ENCODE measurements around the gene SSH2. TPM values are rescaled to one million over a fixed set of nuclear protein-coding genes. Genes with fewer than 3 reads are reported as not detected.

Gene SSH2
- total RNA-seq, 1 experiment from 2014 or later: 14.6 TPM

DNA sequence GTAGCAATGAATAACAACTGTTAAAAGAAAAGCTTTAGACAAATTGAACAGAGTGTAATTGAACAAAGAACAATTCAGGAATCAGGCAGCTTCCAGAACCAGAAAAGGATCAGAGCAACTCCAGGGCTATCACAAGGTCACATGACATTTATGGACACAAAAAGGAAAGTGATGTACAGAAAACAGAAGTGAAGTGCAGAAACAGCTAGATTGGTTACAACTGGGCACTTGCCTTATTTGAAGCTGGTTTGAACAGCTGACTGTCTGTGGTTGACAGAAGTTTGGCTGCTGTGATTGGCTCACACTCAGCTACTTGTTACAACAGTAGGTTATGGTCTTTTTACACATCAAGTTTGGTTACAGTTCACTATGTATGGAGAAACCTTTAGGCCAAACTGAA, 26.2 kb upstream of the SSH2 start:
- H2AK5ac ChIP-seq (ENCODE audit: insufficient read length, low read length): no peak overlapping the region
- no peak overlapping the region for H2BK12ac ChIP-seq (ENCODE audit: insufficient read length, low read depth, low read length)
- no peaks in the 10 kb centered on the region for H4K20me1 ChIP-seq (ENCODE audit: control insufficient read depth, insufficient read depth, insufficient read length)
- H3K56ac ChIP-seq (ENCODE audit: insufficient read length, low read depth, low read length): no peak overlapping the region
- no peak overlapping the region for H3K4ac ChIP-seq (ENCODE audit: low read depth, low read length)
- H3K18ac ChIP-seq (ENCODE audit: insufficient read length, low read depth, low read length): no peak overlapping the region
- no peak overlapping the region for H4K5ac ChIP-seq (ENCODE audit: insufficient read length, low read depth, low read length)
- H3K9ac ChIP-seq (ENCODE audit: extremely low read depth, insufficient read length, low read length): no peak overlapping the region
- no peak overlapping the region for H3K27ac Mint-ChIP-seq
- no peak overlapping the region for H3K14ac ChIP-seq (ENCODE audit: insufficient read depth, low read length)
- no peaks in the 10 kb centered on the region for H3K23me2 ChIP-seq (ENCODE audit: insufficient read length, low read depth, low read length, poor library complexity, severe bottlenecking)
- H3K4me1 ChIP-seq (ENCODE audit: insufficient read depth, low read length): no peaks in the 10 kb centered on the region
- H3K23ac ChIP-seq (ENCODE audit: insufficient read length, low read depth, low read length): no peak overlapping the region
- H3K79me2 ChIP-seq (ENCODE audit: insufficient read depth, low read length): no peaks in the 10 kb centered on the region
- peaks cover 12 to 14% (median 12%) of the 10 kb centered on the region in 3 experiments for H3K36me3 Mint-ChIP-seq (ENCODE audit: insufficient read depth in 1 of 3, low read depth in 3 of 3)
- H2BK120ac ChIP-seq (ENCODE audit: low read depth, low read length, poor library complexity, severe bottlenecking): no peak overlapping the region
- H3K9me3 ChIP-seq (ENCODE audit: control insufficient read depth, low read depth, low read length): no peaks in the 10 kb centered on the region
- H3K4me3 Mint-ChIP-seq: no peak overlapping the region
- no peak overlapping the region for H3T11ph ChIP-seq (ENCODE audit: low read length)
- no peaks in the 10 kb centered on the region for H3K27me3 ChIP-seq (ENCODE audit: insufficient read depth, low read length)
- no peak overlapping the region for H4K91ac ChIP-seq (ENCODE audit: insufficient read length, low read depth, low read length)
- no peak overlapping the region for H4K8ac ChIP-seq (replicated peaks; ENCODE audit: insufficient read length, low read depth, low read length)
- H3K9me3 Mint-ChIP-seq: peaks cover 24 to 32% of the 10 kb centered on the region in 2 experiments
- H3K27me3 Mint-ChIP-seq (ENCODE audit: low read depth): peaks cover 2% of the 10 kb centered on the region; the same call in 1 of the 2 replicates
- no peak overlapping the region for H2AFZ ChIP-seq (ENCODE audit: low read length)
- no peak overlapping the region for H3K4me2 ChIP-seq (ENCODE audit: insufficient read depth, insufficient read length, low read length)
- H3K4me1 Mint-ChIP-seq: peaks cover 5 to 8% of the 10 kb centered on the region in 2 experiments; a peak in 3 of 4 replicates
- no peak overlapping the region for H2BK15ac ChIP-seq (ENCODE audit: low read depth, low read length)
- no peak overlapping the region for H3K27ac ChIP-seq (ENCODE audit: insufficient read length, low read depth, low read length)
- no peak overlapping the region for H2BK20ac ChIP-seq (ENCODE audit: low read depth, low read length, poor library complexity, severe bottlenecking)
- no peak for DNase-seq
- TF ChIP-seq, protein P1, sequence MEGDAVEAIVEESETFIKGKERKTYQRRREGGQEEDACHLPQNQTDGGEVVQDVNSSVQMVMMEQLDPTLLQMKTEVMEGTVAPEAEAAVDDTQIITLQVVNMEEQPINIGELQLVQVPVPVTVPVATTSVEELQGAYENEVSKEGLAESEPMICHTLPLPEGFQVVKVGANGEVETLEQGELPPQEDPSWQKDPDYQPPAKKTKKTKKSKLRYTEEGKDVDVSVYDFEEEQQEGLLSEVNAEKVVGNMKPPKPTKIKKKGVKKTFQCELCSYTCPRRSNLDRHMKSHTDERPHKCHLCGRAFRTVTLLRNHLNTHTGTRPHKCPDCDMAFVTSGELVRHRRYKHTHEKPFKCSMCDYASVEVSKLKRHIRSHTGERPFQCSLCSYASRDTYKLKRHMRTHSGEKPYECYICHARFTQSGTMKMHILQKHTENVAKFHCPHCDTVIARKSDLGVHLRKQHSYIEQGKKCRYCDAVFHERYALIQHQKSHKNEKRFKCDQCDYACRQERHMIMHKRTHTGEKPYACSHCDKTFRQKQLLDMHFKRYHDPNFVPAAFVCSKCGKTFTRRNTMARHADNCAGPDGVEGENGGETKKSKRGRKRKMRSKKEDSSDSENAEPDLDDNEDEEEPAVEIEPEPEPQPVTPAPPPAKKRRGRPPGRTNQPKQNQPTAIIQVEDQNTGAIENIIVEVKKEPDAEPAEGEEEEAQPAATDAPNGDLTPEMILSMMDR (conservative IDR thresholded peaks at IDR 0.05): no peak
- H3K79me1 ChIP-seq (ENCODE audit: insufficient read depth, low read depth, low read length, poor library complexity, severe bottlenecking): no peaks in the 10 kb centered on the region
- H2BK5ac ChIP-seq (ENCODE audit: insufficient read length, low read length): no peak overlapping the region

All from H9 (cell line).